Fibroblast of lung (primary cell): ENCODE data around the gene GRM8. TPM values are rescaled to one million over a fixed set of nuclear protein-coding genes. Genes with fewer than 3 reads are reported as not detected.

Source experiments
- DNase-seq, 2 donors: peaks; one replicate each; pipeline versions ENCODE4 v3.0.0 to v3.0.0-alpha.2; 2010; ENCODE audit warnings: low read depth in 2 of 2
- H2AFZ ChIP-seq: 2 replicates; pipeline ENCODE4 v1.5.1; 2012; ENCODE audit warnings: low read length, control low read depth, inconsistent platforms
- H3K27ac ChIP-seq: 2 replicates; pipeline ENCODE4 v1.5.1; 2011; ENCODE audit warnings: low read length, control low read depth; ENCODE audit not compliant: insufficient read depth
- H3K27me3 ChIP-seq: 2 replicates; pipeline ENCODE4 v1.5.1; 2011; ENCODE audit warnings: mild to moderate bottlenecking, low read length; ENCODE audit not compliant: control insufficient read depth, insufficient read depth
- H3K36me3 ChIP-seq: 2 replicates; pipeline ENCODE4 v1.5.1; 2011; ENCODE audit warnings: low read length; ENCODE audit not compliant: control insufficient read depth, insufficient read depth
- H3K4me1 ChIP-seq: 2 replicates; pipeline ENCODE4 v1.5.1; 2011; ENCODE audit warnings: low read length; ENCODE audit not compliant: control insufficient read depth, insufficient read depth; ENCODE audit errors: extremely low read depth
- H3K4me2 ChIP-seq: 2 replicates; pipeline ENCODE4 v1.5.1; 2011; ENCODE audit warnings: low read length, control low read depth; ENCODE audit not compliant: insufficient read depth; ENCODE audit errors: extremely low read depth
- H3K4me3 ChIP-seq, 4 experiments: fragments of 200-600 bp in 1 of 4; sonication (generic) in 1 of 4; replicated peaks in 1 of 4; 2 replicates each; pipeline ENCODE4 v1.5.1; 2011 to 2016; ENCODE audit warnings: low read length in 4 of 4, low read depth in 3 of 4, mild to moderate bottlenecking in 3 of 4, control low read depth in 2 of 4, inconsistent platforms in 1 of 4, mixed read lengths in 1 of 4; ENCODE audit not compliant: insufficient read depth in 1 of 4; ENCODE audit errors: control extremely low read depth in 1 of 4
- H3K79me2 ChIP-seq: 2 replicates; pipeline ENCODE4 v1.5.1; 2012; ENCODE audit warnings: mild to moderate bottlenecking, low read length, inconsistent platforms; ENCODE audit not compliant: control insufficient read depth, insufficient read depth
- H3K9ac ChIP-seq: 2 replicates; pipeline ENCODE4 v1.5.1; 2011; ENCODE audit warnings: mild to moderate bottlenecking, low read length, control low read depth; ENCODE audit not compliant: insufficient read depth
- H3K9me3 ChIP-seq: 2 replicates; pipeline ENCODE4 v1.5.1; 2012; ENCODE audit warnings: low read depth, low read length; ENCODE audit not compliant: control insufficient read depth, insufficient read depth
- H4K20me1 ChIP-seq: 2 replicates; pipeline ENCODE4 v1.5.1; 2011; ENCODE audit warnings: low read length; ENCODE audit not compliant: control insufficient read depth, insufficient read depth; ENCODE audit errors: extremely low read depth
- EZH2 ChIP-seq: IDR thresholded peaks from 2 replicates; pipeline ENCODE4 v1.5.1; 2012; ENCODE audit warnings: low read length, control low read depth, mild to moderate bottlenecking; ENCODE audit errors: missing control alignments
- polyA plus RNA-seq, 2 donors: library from polyadenylated mRNA; depleted of rRNA in 1 of 2; stranded (reverse) in 1 of 2; unstranded in 1 of 2; fragments of >200 nt; gene quantifications; 2 replicates each; pipeline ENCODE4 v1.2.1, GENCODE V29; 2011 to 2012; ENCODE audit warnings: missing spikeins in 1 of 2
- total RNA-seq: library from RNA; depleted of rRNA; stranded (reverse); fragments of >200 nt; gene quantifications from 2 replicates; pipeline ENCODE4 v1.2.1, GENCODE V29; 2014
- TF ChIP-seq, protein P1 (sequence below), 2 donors: IDR thresholded peaks in 1 of 2; conservative IDR thresholded peaks in 1 of 2; 1 replicate in 1 of 2; 2 replicates in 1 of 2; pipeline ENCODE4 v1.5.1; 2011 to 2012; ENCODE audit warnings: low read length in 2 of 2, control low read depth in 1 of 2, inconsistent platforms in 1 of 2, low read depth in 1 of 2, mild to moderate bottlenecking in 1 of 2

Gene GRM8
- total and polyA plus RNA-seq, 2 donors (not counting 1 experiment from before 2014, with no cell fraction given), result not detected

DNA sequence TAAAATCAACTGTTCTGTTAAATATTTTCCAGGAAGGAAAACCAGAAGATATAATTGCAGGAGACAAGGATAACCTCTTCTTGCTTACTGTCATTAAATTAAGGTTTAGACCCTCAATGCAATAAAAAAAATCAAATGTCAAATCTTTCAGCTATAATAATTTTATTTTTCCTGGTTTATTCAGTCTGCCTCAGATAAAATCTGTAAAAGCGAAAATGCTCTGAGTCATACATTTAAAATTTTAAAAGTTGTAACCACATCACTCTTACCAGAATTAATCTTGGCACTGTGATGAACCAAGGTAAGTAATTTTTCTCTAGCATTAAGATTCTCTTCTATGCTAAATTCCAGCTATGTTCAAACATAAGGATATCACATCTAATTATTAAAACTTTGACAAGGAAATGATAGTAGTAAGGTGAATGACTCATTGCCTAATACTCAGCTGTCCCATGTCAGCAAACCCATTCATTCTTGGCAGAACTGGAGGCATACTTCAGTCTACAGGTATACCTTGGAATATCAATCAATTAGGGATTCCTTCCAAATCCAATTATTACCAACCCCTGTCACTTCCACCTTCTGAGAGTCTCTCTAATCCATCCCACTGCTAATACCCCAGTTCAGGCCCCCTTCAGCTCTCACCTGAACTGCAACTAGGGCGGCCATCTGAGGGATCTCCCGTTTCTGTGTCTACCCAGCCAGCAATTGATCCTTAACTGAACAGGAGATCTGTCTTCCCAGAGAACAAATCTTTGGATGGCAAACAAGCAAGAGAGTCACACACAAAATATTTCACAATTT, 434.1 kb downstream of the GRM8 start:
- TF ChIP-seq EZH2, result no peak
- TF ChIP-seq, protein P1, sequence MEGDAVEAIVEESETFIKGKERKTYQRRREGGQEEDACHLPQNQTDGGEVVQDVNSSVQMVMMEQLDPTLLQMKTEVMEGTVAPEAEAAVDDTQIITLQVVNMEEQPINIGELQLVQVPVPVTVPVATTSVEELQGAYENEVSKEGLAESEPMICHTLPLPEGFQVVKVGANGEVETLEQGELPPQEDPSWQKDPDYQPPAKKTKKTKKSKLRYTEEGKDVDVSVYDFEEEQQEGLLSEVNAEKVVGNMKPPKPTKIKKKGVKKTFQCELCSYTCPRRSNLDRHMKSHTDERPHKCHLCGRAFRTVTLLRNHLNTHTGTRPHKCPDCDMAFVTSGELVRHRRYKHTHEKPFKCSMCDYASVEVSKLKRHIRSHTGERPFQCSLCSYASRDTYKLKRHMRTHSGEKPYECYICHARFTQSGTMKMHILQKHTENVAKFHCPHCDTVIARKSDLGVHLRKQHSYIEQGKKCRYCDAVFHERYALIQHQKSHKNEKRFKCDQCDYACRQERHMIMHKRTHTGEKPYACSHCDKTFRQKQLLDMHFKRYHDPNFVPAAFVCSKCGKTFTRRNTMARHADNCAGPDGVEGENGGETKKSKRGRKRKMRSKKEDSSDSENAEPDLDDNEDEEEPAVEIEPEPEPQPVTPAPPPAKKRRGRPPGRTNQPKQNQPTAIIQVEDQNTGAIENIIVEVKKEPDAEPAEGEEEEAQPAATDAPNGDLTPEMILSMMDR (conservative IDR thresholded peaks at IDR 0.05 in 1 of 2, IDR thresholded peaks at IDR 0.05 in 1 of 2; ENCODE audit: low read depth in 1 of 2, low read length in 2 of 2), result no peak
- H3K9ac ChIP-seq, result no peak overlapping the region
- no peaks in the 10 kb centered on the region for H3K27me3 ChIP-seq
- no peak overlapping the region for H3K27ac ChIP-seq
- H3K4me3 ChIP-seq, result no peak overlapping the region
- no peaks in the 10 kb centered on the region for H4K20me1 ChIP-seq
- no peak overlapping the region for H2AFZ ChIP-seq
- H3K9me3 ChIP-seq, result no peaks in the 10 kb centered on the region
- no peak overlapping the region for H3K4me2 ChIP-seq
- H3K4me1 ChIP-seq, result no peaks in the 10 kb centered on the region
- H3K36me3 ChIP-seq, result no peaks in the 10 kb centered on the region
- DNase-seq, result no peak
- no peaks in the 10 kb centered on the region for H3K79me2 ChIP-seq

GRCh38 chr7:126809188-126809587, 443.6 kb downstream of the GRM8 start:
- no peak for TF ChIP-seq EZH2
- TF ChIP-seq, protein P1 (conservative IDR thresholded peaks at IDR 0.05 in 1 of 2, IDR thresholded peaks at IDR 0.05 in 1 of 2; ENCODE audit: low read depth in 1 of 2, low read length in 2 of 2), result no peak
- no peaks in the 10 kb centered on the region for H3K36me3 ChIP-seq
- no peak overlapping the region for H2AFZ ChIP-seq
- H3K4me1 ChIP-seq, result no peaks in the 10 kb centered on the region
- H3K79me2 ChIP-seq, result no peaks in the 10 kb centered on the region
- no peak overlapping the region for H3K27ac ChIP-seq
- no peak overlapping the region for H3K4me2 ChIP-seq
- no peaks in the 10 kb centered on the region for H3K9me3 ChIP-seq
- DNase-seq, result no peak
- no peak overlapping the region for H3K9ac ChIP-seq
- H3K27me3 ChIP-seq, result no peaks in the 10 kb centered on the region
- no peak overlapping the region for H3K4me3 ChIP-seq
- H4K20me1 ChIP-seq, result no peaks in the 10 kb centered on the region

- H3K4me2 ChIP-seq, result no peak overlapping the region
- no peak for TF ChIP-seq EZH2
- TF ChIP-seq, protein P1 (conservative IDR thresholded peaks at IDR 0.05 in 1 of 2, IDR thresholded peaks at IDR 0.05 in 1 of 2; ENCODE audit: low read depth in 1 of 2, low read length in 2 of 2), result no peak
Observed at GRCh38 chr7:126806614-126807013, 446.1 kb downstream of the GRM8 start.

More at GRCh38 chr7:126806614-126807013, 446.1 kb downstream of the GRM8 start:
- no peak for DNase-seq
- Histone ChIP-seq H3K27me3 (no peaks in the 10 kb centered on the region), H2AFZ (no peak overlapping the region), H3K9ac (no peak overlapping the region), H3K9me3 (no peaks in the 10 kb centered on the region), H3K36me3 (no peaks in the 10 kb centered on the region), H3K4me1 (no peaks in the 10 kb centered on the region), H3K79me2 (no peaks in the 10 kb centered on the region), H3K27ac (no peak overlapping the region), H3K4me3 (no peak overlapping the region), H4K20me1 (no peaks in the 10 kb centered on the region)
